DOHH2 (cell line): ENCODE measurements around the gene SMIM22.

Experiments
- H3F3A ChIP-seq: fragments of 200-600 bp; sonication (generic), shearing (Covaris generic); 2 replicates; pipeline ENCODE4 v1.6.0; 2016; ENCODE audit warnings: antibody characterized with exemption, mild to moderate bottlenecking; ENCODE audit not compliant: control insufficient read depth, insufficient read depth
- H3K27ac ChIP-seq: fragments of 200-600 bp; sonication (generic); 2 replicates; pipeline ENCODE4 v1.5.1; 2014; ENCODE audit warnings: low read depth, mild to moderate bottlenecking, low read length, moderate library complexity
- H3K27me3 ChIP-seq: fragments of 200-600 bp; sonication (generic); 2 replicates; pipeline ENCODE4 v1.6.1; 2014; ENCODE audit warnings: mild to moderate bottlenecking, low read length, mixed read lengths; ENCODE audit not compliant: control insufficient read depth
- H3K36me3 ChIP-seq: fragments of 200-600 bp; sonication (generic); 2 replicates; pipeline ENCODE4 v1.6.1; 2014; ENCODE audit warnings: mild to moderate bottlenecking, low read length, moderate library complexity, mixed read lengths; ENCODE audit not compliant: control insufficient read depth
- H3K4me1 ChIP-seq: fragments of 200-600 bp; sonication (generic); 2 replicates; pipeline ENCODE4 v1.6.1; 2014; ENCODE audit warnings: mild to moderate bottlenecking, low read length, mixed read lengths; ENCODE audit not compliant: control insufficient read depth
- H3K4me2 ChIP-seq: fragments of 200-600 bp; sonication (generic); 2 replicates; pipeline ENCODE4 v1.6.0; 2014; ENCODE audit warnings: mild to moderate bottlenecking, low read length, moderate library complexity
- H3K4me3 ChIP-seq: fragments of 200-600 bp; sonication (generic); 2 replicates; pipeline ENCODE4 v1.5.1; 2014; ENCODE audit warnings: mild to moderate bottlenecking, low read length, mixed read lengths
- H3K79me2 ChIP-seq: fragments of 200-600 bp; sonication (generic); 2 replicates; pipeline ENCODE4 v1.6.1; 2014; ENCODE audit warnings: mild to moderate bottlenecking, low read length, mixed read lengths; ENCODE audit not compliant: control insufficient read depth
- H3K9me2 ChIP-seq: fragments of 200-600 bp; sonication (generic); replicated peaks from 2 replicates; pipeline ENCODE4 v1.6.1; 2014; ENCODE audit warnings: mild to moderate bottlenecking, low read length, mixed read lengths; ENCODE audit not compliant: control insufficient read depth
- H3K9me3 ChIP-seq: fragments of 200-600 bp; sonication (generic); 2 replicates; pipeline ENCODE4 v1.6.1; 2014; ENCODE audit warnings: antibody characterized with exemption, low read length, mixed read lengths; ENCODE audit not compliant: control insufficient read depth, insufficient read depth
- H4K20me1 ChIP-seq: fragments of 200-600 bp; sonication (generic); 2 replicates; pipeline ENCODE4 v1.6.0; 2014; ENCODE audit warnings: low read depth, mild to moderate bottlenecking, antibody characterized with exemption, low read length, moderate library complexity; ENCODE audit not compliant: control insufficient read depth, insufficient read depth
- EZH2phosphoT487 ChIP-seq: fragments of 200-600 bp; sonication (generic); IDR thresholded peaks from 2 replicates; pipeline ENCODE4 v1.6.1; 2017; ENCODE audit warnings: borderline replicate concordance, mild to moderate bottlenecking, antibody characterized with exemption, low read length, moderate library complexity, mixed read lengths
- TF ChIP-seq, protein P1 (sequence below): fragments of 200-600 bp; sonication (generic); IDR thresholded peaks from one replicate; pipeline ENCODE4 v1.5.1; 2014; ENCODE audit warnings: antibody characterized with exemption, mild to moderate bottlenecking, low read depth, low read length; ENCODE audit not compliant: poor library complexity, severe bottlenecking

Gene SMIM22

GRCh38 chr16:4788489-4788889 is 6.7 kb upstream of the SMIM22 start:
- Histone ChIP-seq H3K4me2 (no peak overlapping the region), H3K9me3 (no peaks in the 10 kb centered on the region)

DNA sequence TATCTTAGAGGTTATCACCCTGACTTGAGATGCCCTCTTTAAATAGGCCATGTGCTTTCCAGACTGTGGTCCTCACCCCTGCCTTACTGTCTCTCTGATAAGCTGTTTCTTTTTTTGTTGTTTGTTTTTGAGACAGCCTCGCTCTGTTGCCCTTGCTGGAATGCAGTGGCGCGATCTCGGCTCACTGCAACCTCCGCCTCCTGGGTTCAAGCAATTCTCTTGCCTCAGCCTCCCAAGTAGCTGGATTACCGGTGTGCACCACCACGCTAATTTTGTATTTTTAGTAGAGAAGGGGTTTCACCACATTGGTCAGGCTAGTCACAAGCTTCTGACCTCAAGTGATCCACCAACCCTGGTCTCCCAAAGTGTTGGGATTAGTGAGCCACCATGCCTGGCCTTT is 6.3 kb upstream of the SMIM22 start:
- Histone ChIP-seq H3K4me1 (no peaks in the 10 kb centered on the region), H3K4me2 (no peak overlapping the region), H4K20me1 (no peaks in the 10 kb centered on the region), H3K9me2 (no peaks in the 10 kb centered on the region), H3K79me2 (no peaks in the 10 kb centered on the region), H3K27me3 (no peaks in the 10 kb centered on the region), H3K36me3 (no peaks in the 10 kb centered on the region), H3K27ac (no peak overlapping the region), H3K9me3 (no peaks in the 10 kb centered on the region), H3K4me3 (no peak overlapping the region), H3F3A (no peaks in the 10 kb centered on the region)
- TF ChIP-seq, protein P1, sequence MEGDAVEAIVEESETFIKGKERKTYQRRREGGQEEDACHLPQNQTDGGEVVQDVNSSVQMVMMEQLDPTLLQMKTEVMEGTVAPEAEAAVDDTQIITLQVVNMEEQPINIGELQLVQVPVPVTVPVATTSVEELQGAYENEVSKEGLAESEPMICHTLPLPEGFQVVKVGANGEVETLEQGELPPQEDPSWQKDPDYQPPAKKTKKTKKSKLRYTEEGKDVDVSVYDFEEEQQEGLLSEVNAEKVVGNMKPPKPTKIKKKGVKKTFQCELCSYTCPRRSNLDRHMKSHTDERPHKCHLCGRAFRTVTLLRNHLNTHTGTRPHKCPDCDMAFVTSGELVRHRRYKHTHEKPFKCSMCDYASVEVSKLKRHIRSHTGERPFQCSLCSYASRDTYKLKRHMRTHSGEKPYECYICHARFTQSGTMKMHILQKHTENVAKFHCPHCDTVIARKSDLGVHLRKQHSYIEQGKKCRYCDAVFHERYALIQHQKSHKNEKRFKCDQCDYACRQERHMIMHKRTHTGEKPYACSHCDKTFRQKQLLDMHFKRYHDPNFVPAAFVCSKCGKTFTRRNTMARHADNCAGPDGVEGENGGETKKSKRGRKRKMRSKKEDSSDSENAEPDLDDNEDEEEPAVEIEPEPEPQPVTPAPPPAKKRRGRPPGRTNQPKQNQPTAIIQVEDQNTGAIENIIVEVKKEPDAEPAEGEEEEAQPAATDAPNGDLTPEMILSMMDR, result no peak
- TF ChIP-seq EZH2phosphoT487, result no peak

More at GRCh38 chr16:4788489-4788889, 6.7 kb upstream of the SMIM22 start:
- Histone ChIP-seq H3K9me2 (no peaks in the 10 kb centered on the region), H3K79me2 (no peaks in the 10 kb centered on the region), H3K4me3 (no peak overlapping the region), H3K36me3 (no peaks in the 10 kb centered on the region), H3K27me3 (no peaks in the 10 kb centered on the region), H3F3A (no peaks in the 10 kb centered on the region), H3K4me1 (no peaks in the 10 kb centered on the region), H4K20me1 (no peaks in the 10 kb centered on the region), H3K27ac (no peak overlapping the region)
- no peak for TF ChIP-seq EZH2phosphoT487
- TF ChIP-seq, protein P1, result no peak

GRCh38 chr16:4790261-4790660 is 4.9 kb upstream of the SMIM22 start:
- no peaks in the 10 kb centered on the region for H3K9me2 ChIP-seq
- no peaks in the 10 kb centered on the region for H3K79me2 ChIP-seq
- no peak for TF ChIP-seq EZH2phosphoT487
- no peaks in the 10 kb centered on the region for H3F3A ChIP-seq
- H4K20me1 ChIP-seq, result no peaks in the 10 kb centered on the region
- no peaks in the 10 kb centered on the region for H3K4me1 ChIP-seq
- H3K4me2 ChIP-seq, result no peak overlapping the region
- H3K36me3 ChIP-seq, result no peaks in the 10 kb centered on the region
- no peak overlapping the region for H3K4me3 ChIP-seq
- H3K9me3 ChIP-seq, result no peaks in the 10 kb centered on the region
- no peaks in the 10 kb centered on the region for H3K27me3 ChIP-seq
- H3K27ac ChIP-seq, result no peak overlapping the region

DNA sequence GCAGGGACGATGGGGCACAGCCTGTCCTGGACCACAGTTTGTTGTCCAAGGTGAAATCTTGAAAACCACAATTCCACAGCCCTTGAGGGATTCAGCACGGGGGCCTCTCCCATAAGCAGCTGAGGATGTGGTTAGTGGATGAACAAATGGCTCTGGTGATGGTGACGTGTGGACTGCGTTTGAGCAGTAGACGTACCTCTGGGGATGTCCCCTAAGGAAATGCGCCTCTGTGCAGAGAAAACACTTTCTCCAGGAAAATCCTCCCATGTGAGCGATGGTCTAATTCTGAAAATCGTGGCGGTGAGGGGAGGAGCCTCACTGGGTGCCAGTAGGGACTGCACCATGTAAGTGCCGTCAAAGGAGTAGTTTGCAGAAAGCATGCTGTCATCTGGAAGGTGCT is 4.3 kb upstream of the SMIM22 start:
- Histone ChIP-seq H3K4me2 (no peak overlapping the region), H3K27ac (no peak overlapping the region), H3K9me3 (no peaks in the 10 kb centered on the region), H3K9me2 (no peaks in the 10 kb centered on the region), H3K4me3 (no peak overlapping the region), H4K20me1 (no peaks in the 10 kb centered on the region), H3F3A (no peaks in the 10 kb centered on the region), H3K27me3 (no peaks in the 10 kb centered on the region), H3K79me2 (no peaks in the 10 kb centered on the region), H3K4me1 (no peaks in the 10 kb centered on the region), H3K36me3 (no peaks in the 10 kb centered on the region)
- TF ChIP-seq EZH2phosphoT487, result no peak
- TF ChIP-seq, protein P1, result no peak
